Ovary (tissue), 9 donors: ENCODE results near the gene CERS6. TPM values are rescaled to one million over a fixed set of nuclear protein-coding genes. Genes with fewer than 3 reads are reported as not detected.

Source experiments
- DNase-seq, 5 donors: peaks; one replicate each; pipeline ENCODE4 v3.0.0-alpha.2; 2019 to 2020
- H3K27ac ChIP-seq, 2 donors: fragments of 200-600 bp; one replicate each; pipeline versions ENCODE4 v1.5.1 to v1.8.0; 2019 to 2022
- H3K27me3 ChIP-seq: fragments of 200-600 bp; one replicate; pipeline ENCODE4 v1.8.0; 2022
- H3K36me3 ChIP-seq: fragments of 200-600 bp; sonication (generic); one replicate; pipeline ENCODE4 v1.5.1; 2019
- H3K4me1 ChIP-seq: one replicate; pipeline ENCODE4 v1.8.1; 2013; ENCODE audit warnings: mild to moderate bottlenecking, moderate library complexity; ENCODE audit not compliant: insufficient read depth
- H3K4me3 ChIP-seq: fragments of 200-600 bp; sonication (generic); one replicate; pipeline ENCODE4 v1.5.1; 2017
- H3K9me3 ChIP-seq, 2 donors: fragments of 200-600 bp in 1 of 2; sonication (generic) in 1 of 2; one replicate each; pipeline versions ENCODE4 v1.5.1 to v1.8.1; 2013 to 2019; ENCODE audit warnings: mild to moderate bottlenecking in 1 of 2, moderate library complexity in 1 of 2
- CTCF ChIP-seq, 3 donors: fragments of 450-650 bp in 2 of 3; fragments of 200-600 bp in 1 of 3; IDR thresholded peaks; one replicate each; pipeline versions ENCODE4 v1.5.1 to v1.8.0; 2016 to 2022; ENCODE audit warnings: antibody characterized with exemption in 3 of 3, mild to moderate bottlenecking in 1 of 3
- EP300 ChIP-seq: sonication (generic); formaldehyde crosslinking; IDR thresholded peaks from one replicate; pipeline ENCODE4 v1.6.1; 2017; ENCODE audit warnings: antibody characterized with exemption
- POLR2A ChIP-seq: fragments of 450-650 bp; IDR thresholded peaks from one replicate; pipeline ENCODE4 v1.6.1; 2017; ENCODE audit warnings: antibody characterized with exemption, mild to moderate bottlenecking, moderate library complexity
- WGBS, 3 donors: extraction: QIAGEN DNeasy Blood & Tissue Kit in 1 of 3; methylation state at CpG; one replicate each; pipeline versions ENCODE4 v1.1.5 to v1.1.7; 2013 to 2017; 5-methylcytosine and 5-hydroxymethylcytosine counted together
- intact Hi-C, 4 donors: fragments of 100-400 bp; cut with DNase I; formaldehyde crosslinking; loops; one replicate each; pipeline versions ENCODE4 v1.11.0 to v1.15.1; 2022 to 2023
- polyA plus RNA-seq, 2 donors: library from polyadenylated mRNA; stranded (reverse); fragments of 200-250 nt in 1 of 2; fragments of 350-450 nt in 1 of 2; fragmentation: Illumina TruSeq in 1 of 2; extraction: RNeasy Lipid Tissue Mini Kit (QIAGEN cat#74804) in 1 of 2; gene quantifications; one replicate each; pipeline ENCODE4 v1.2.3, GENCODE V29; 2013 to 2014
- total RNA-seq, 7 donors: library from RNA; depleted of rRNA in 2 of 7; stranded (reverse); fragments of >200 nt in 2 of 7; fragmentation: NEBNext Ultra II Directional in 3 of 7; extraction: Animal tissue kit (Norgen Biotek cat#: 25700) in 3 of 7; gene quantifications; one replicate each; pipeline versions ENCODE4 v1.1.0 to v1.2.4, GENCODE V29; 2016 to 2023
- donor health status: DM: no; HTN: no; CAD: no; lungs with moderate emphysema.
- donor health status: DM: no; HTN: no; CAD: no.
- donor health status: Bipolar disorder and iron deficiency.
- donor health status: DM: yes; HTN: yes; CAD: no.
- donor health status: DM: no; HTN: no; CAD: no.
- donor health status: DM: yes; HTN: yes; CAD: no.

Gene CERS6
- total and polyA plus RNA-seq, 9 donors: 11.5 to 30.8 (median 24.9) TPM

- no peaks in the 10 kb centered on the region for H3K27me3 ChIP-seq
- no peaks in the 10 kb centered on the region for H3K9me3 ChIP-seq
- intact Hi-C loops: no loop called here
- no peak overlapping the region for H3K4me3 ChIP-seq
- peaks cover 10% of the 10 kb centered on the region for H3K4me1 ChIP-seq
- H3K36me3 ChIP-seq: no peaks in the 10 kb centered on the region
- no peak overlapping the region for H3K27ac ChIP-seq
- TF ChIP-seq CTCF (IDR thresholded peaks at IDR 0.05) (no peak), EP300 (no peak), POLR2A (no peak)
- WGBS, 3 donors: 95 to 98% (median 97%) methylated on average over 3 of the region's 3 CpGs
- no peak for DNase-seq
Measured at GRCh38 chr2:168469281-168469988, 13.4 kb downstream of the CERS6 start.

- H3K4me1 ChIP-seq: peaks cover 9% of the 10 kb centered on the region
- H3K27me3 ChIP-seq: no peaks in the 10 kb centered on the region
- intact Hi-C loops: no loop called here
- TF ChIP-seq CTCF (IDR thresholded peaks at IDR 0.05) (no peak), POLR2A (no peak)
- no peak overlapping the region for H3K4me3 ChIP-seq
- no peak for DNase-seq
- WGBS, 3 donors: 59 to 69% (median 62%) methylated on average over 4 of the region's 4 CpGs
- H3K9me3 ChIP-seq: no peaks in the 10 kb centered on the region
- H3K36me3 ChIP-seq: no peaks in the 10 kb centered on the region
- no peak overlapping the region for H3K27ac ChIP-seq
Measured at GRCh38 chr2:168470320-168471162, 14.5 kb downstream of the CERS6 start.

- no peaks in the 10 kb centered on the region for H3K27me3 ChIP-seq
- no peak overlapping the region for H3K27ac ChIP-seq
- H3K4me3 ChIP-seq: no peak overlapping the region
- TF ChIP-seq CTCF (IDR thresholded peaks at IDR 0.05) (no peak), EP300 (no peak), POLR2A (no peak)
- no peak for DNase-seq
- no peaks in the 10 kb centered on the region for H3K9me3 ChIP-seq
- no peaks in the 10 kb centered on the region for H3K36me3 ChIP-seq
- peaks cover 9% of the 10 kb centered on the region for H3K4me1 ChIP-seq
- intact Hi-C loops: no loop called here
Measured at GRCh38 chr2:168471163-168471475, 15.0 kb downstream of the CERS6 start.

- intact Hi-C loops: no loop called here
Measured at GRCh38 chr2:168475636-168476035, 19.6 kb downstream of the CERS6 start.

More at GRCh38 chr2:168475636-168476035, 19.6 kb downstream of the CERS6 start:
- no peak for TF ChIP-seq CTCF (IDR thresholded peaks at IDR 0.05)
- TF ChIP-seq POLR2A: no peak
- no peak for TF ChIP-seq EP300
- WGBS, 3 donors: 58 to 73% (median 67%) methylated on average over 4 of the region's 4 CpGs
- Histone ChIP-seq H3K4me1 (peaks cover 1% of the 10 kb centered on the region), H3K4me3 (no peak overlapping the region), H3K27me3 (no peaks in the 10 kb centered on the region), H3K9me3 (no peaks in the 10 kb centered on the region), H3K36me3 (no peaks in the 10 kb centered on the region), H3K27ac (no peak overlapping the region)
- DNase-seq: no peak
